GM12801 (cell line): ENCODE results near the gene CSRP3.

ENCODE experiments used
- CTCF ChIP-seq: IDR thresholded peaks from one replicate; pipeline ENCODE4 v1.5.1; 2011; ENCODE audit warnings: control low read depth; ENCODE audit not compliant: insufficient read length; ENCODE audit errors: extremely low read depth

Gene CSRP3

GRCh38 chr11:19234231-19234817 is 32.5 kb upstream of the CSRP3 start:
- TF ChIP-seq CTCF = no peak

- TF ChIP-seq CTCF = no peak
Observed at GRCh38 chr11:19232910-19233503, 31.2 kb upstream of the CSRP3 start.

- no peak for TF ChIP-seq CTCF
Observed at GRCh38 chr11:19229671-19230070, 27.9 kb upstream of the CSRP3 start.

GRCh38 chr11:19228968-19229367 is 27.2 kb upstream of the CSRP3 start:
- no peak for TF ChIP-seq CTCF

GRCh38 chr11:19226378-19227195 is 24.8 kb upstream of the CSRP3 start:
- no peak for TF ChIP-seq CTCF

GRCh38 chr11:19225581-19225980 is 23.8 kb upstream of the CSRP3 start:
- no peak for TF ChIP-seq CTCF

GRCh38 chr11:19225123-19225522 is 23.3 kb upstream of the CSRP3 start:
- no peak for TF ChIP-seq CTCF
